ENCODE measurements around the gene KRT75. TPM values are rescaled to one million over a fixed set of nuclear protein-coding genes. Genes with fewer than 3 reads are reported as not detected.
"Not testable (repeated sequence)": the region's sequence is repeated elsewhere in the genome, so short reads cannot be mapped to it uniquely, and the experiment has no call there.

Gene KRT75
- total RNA-seq, 4 donors from 2014 or later, result 0.44 TPM; not detected in 3

DNA sequence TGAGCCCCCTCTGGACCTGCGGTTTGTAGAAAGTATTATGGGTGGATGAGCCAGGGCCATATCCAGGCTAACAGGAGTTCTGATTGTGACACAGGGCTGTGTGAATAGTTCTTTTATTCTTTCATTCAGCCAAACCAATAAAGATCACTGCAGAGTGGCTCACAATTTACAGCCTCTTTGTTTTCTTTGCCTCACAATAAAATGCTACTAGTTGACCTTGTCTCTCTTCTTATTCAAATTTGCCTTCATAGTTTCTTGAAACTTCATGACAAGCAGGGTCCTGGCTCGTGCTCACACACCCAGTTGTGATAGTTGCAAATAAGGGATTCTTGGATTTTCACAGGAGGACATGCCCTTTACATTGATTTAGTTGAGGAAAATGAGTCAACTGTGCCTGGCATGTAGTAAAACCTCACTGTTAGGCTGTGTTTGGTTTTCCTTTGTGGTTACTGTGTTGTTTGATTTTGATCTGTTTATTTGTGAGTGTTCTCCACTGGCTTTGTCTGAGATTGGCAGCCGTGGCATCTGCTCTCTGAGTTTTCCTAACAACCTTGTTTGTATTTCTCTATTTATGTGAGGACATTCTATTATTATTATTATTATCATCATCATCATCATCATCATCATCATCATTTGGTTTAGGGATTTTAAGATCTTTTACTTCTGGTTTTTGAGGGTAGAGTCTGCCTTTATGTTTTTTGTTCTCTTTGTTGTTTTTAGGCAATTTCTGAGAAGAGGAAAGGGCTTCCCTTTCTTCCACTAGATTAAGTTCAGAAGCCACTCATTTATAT, 20.4 kb upstream of the KRT75 start:
- Histone ChIP-seq H3K9me3 (no peaks in the 10 kb centered on the region), H3K27me3 (no peaks in the 10 kb centered on the region), H3K36me3 (no peaks in the 10 kb centered on the region), H3K4me3 (no peak overlapping the region), H3K27ac (no peak overlapping the region), H3K4me1 (peaks cover 0 to 23% (median 0%) of the 10 kb centered on the region in 3 donors)
- 42 to 63% methylated on average over 3 of the region's 3 CpGs for WGBS, 2 donors
- no peak for DNase-seq
- TF ChIP-seq, protein P1, sequence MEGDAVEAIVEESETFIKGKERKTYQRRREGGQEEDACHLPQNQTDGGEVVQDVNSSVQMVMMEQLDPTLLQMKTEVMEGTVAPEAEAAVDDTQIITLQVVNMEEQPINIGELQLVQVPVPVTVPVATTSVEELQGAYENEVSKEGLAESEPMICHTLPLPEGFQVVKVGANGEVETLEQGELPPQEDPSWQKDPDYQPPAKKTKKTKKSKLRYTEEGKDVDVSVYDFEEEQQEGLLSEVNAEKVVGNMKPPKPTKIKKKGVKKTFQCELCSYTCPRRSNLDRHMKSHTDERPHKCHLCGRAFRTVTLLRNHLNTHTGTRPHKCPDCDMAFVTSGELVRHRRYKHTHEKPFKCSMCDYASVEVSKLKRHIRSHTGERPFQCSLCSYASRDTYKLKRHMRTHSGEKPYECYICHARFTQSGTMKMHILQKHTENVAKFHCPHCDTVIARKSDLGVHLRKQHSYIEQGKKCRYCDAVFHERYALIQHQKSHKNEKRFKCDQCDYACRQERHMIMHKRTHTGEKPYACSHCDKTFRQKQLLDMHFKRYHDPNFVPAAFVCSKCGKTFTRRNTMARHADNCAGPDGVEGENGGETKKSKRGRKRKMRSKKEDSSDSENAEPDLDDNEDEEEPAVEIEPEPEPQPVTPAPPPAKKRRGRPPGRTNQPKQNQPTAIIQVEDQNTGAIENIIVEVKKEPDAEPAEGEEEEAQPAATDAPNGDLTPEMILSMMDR (IDR thresholded peaks at IDR 0.05), result no peak
- no peak for TF ChIP-seq POLR2A (IDR thresholded peaks at IDR 0.05)
- intact Hi-C loops (cut with DNase I), result no loop called here

GRCh38 chr12:52452101-52452500, 17.9 kb upstream of the KRT75 start, which contains the start of gene KRT6B:
TSS of gene KRT6B (minus strand) at chr12:52452146. CDS start at chr12:52452078, 68 bp downstream.
- Histone ChIP-seq H3K4me1 (peaks cover 0 to 23% (median 0%) of the 10 kb centered on the region in 3 donors), H3K4me3 (peak within 1 kb of the TSS in 1 of 4 donors; percentile 21), H3K27ac (peak within 1 kb of the TSS; percentile 33 to 79 (median 61)), H3K36me3 (peaks cover 0 to 10% (median 0%) of the 10 kb centered on the region in 3 donors), H3K9me3 (no peaks in the 10 kb centered on the region), H3K27me3 (no peaks in the 10 kb centered on the region)
- 45 to 62% methylated on average over 6 of the region's 6 CpGs for WGBS, 2 donors
- no peak for TF ChIP-seq POLR2A (IDR thresholded peaks at IDR 0.05)
- TF ChIP-seq, protein P1 (IDR thresholded peaks at IDR 0.05), result no peak
- intact Hi-C loops (cut with DNase I), result no loop called here
- no peak for DNase-seq

- TF ChIP-seq POLR2A (IDR thresholded peaks at IDR 0.05), result no peak
- TF ChIP-seq, protein P1 (IDR thresholded peaks at IDR 0.05), result no peak
- peaks cover 0 to 13% (median 0%) of the 10 kb centered on the region in 3 donors for H3K36me3 ChIP-seq
- H3K4me1 ChIP-seq, result peaks cover 0 to 29% (median 3%) of the 10 kb centered on the region in 3 donors
- peaks cover 0 to 7% (median 0%) of the 10 kb centered on the region in 4 donors for H3K27me3 ChIP-seq
- intact Hi-C loops (cut with DNase I), result no loop called here
- 58 to 71% methylated on average over 3 of the region's 3 CpGs for WGBS, 2 donors
- no peaks in the 10 kb centered on the region for H3K9me3 ChIP-seq
- DNase-seq, result no peak
- H3K27ac ChIP-seq, result no peak overlapping the region
- no peak overlapping the region for H3K4me3 ChIP-seq
Measured at GRCh38 chr12:52448228-52448627, 14.1 kb upstream of the KRT75 start.

- Histone ChIP-seq H3K36me3 (peaks cover 0 to 13% (median 0%) of the 10 kb centered on the region in 3 donors), H3K4me1 (peaks cover 3 to 24% (median 4%) of the 10 kb centered on the region in 3 donors)
- 87 to 96% methylated on average over 3 of the region's 11 CpGs for WGBS, 2 donors
- intact Hi-C loops (cut with DNase I); H3K9me3 ChIP-seq; DNase-seq; H3K4me3 ChIP-seq; H3K27me3 ChIP-seq; H3K27ac ChIP-seq: not testable (repeated sequence)
Measured at GRCh38 chr12:52447196-52447595, 13.0 kb upstream of the KRT75 start.

DNA sequence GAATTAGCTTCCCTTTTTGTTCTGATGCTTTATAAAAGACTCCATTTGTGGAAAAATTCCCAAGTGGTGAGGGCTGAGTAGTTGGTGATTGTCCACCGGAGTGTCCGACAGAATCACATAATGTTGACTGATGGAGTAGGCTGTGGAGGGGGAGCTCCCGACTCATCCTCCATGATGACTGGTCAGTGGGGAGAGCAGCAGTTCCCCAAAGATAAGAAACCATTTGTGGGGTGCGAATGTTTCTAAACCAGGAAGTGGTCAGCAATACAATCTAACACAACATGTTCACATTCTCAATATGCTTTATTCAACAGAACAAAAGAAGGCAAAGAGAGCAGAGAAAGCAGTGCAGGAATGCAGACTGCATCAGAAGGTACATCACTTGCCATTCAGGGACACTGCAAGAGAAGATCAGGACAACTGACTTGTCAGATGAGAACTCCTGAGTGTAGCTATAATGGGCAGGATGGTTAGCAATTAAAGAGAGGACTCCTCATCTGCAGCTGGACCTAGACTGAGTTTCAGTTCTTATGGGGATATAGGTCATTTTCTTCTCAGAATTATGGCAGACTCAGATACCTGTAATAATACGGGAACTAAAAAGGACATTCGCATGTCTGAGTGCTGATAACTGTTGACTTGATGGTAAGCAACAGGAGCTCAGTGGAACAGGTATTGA, 12.3 kb upstream of the KRT75 start:
- H3K9me3 ChIP-seq, result no peaks in the 10 kb centered on the region

More for the DNA sequence above, 12.3 kb upstream of the KRT75 start:
- intact Hi-C loops (cut with DNase I), result no loop called here
- H3K4me3 ChIP-seq, result no peak overlapping the region
- peaks cover 3 to 24% (median 4%) of the 10 kb centered on the region in 3 donors for H3K4me1 ChIP-seq
- no peak overlapping the region for H3K27ac ChIP-seq
- peaks cover 0 to 13% (median 0%) of the 10 kb centered on the region in 3 donors for H3K36me3 ChIP-seq
- WGBS, 2 donors, result 77 to 81% methylated on average over 6 of the region's 6 CpGs
- TF ChIP-seq POLR2A (IDR thresholded peaks at IDR 0.05), result no peak
- TF ChIP-seq, protein P1 (IDR thresholded peaks at IDR 0.05), result no peak
- H3K27me3 ChIP-seq, result peaks cover 0 to 7% (median 0%) of the 10 kb centered on the region in 4 donors
- no peak for DNase-seq
